Measurements from ENCODE around the gene TFF2.

The TFF2 gene

GRCh38 chr21:42375506-42375905 is 24.7 kb upstream of the TFF2 start:
- H3K4me3 ChIP-seq (ENCODE audit: low read depth, low read length) = no peak overlapping the region
- no peak for TF ChIP-seq CTCF (IDR thresholded peaks at IDR 0.05; ENCODE audit: low read depth, low read length, missing control alignments)
- in situ Hi-C loops (cut with HindIII; ENCODE audit: low sequenced_read_pairs) = no loop called here
- no peak for DNase-seq (ENCODE audit: low read depth)

- no peak for TF ChIP-seq CTCF (IDR thresholded peaks at IDR 0.05; ENCODE audit: low read depth, low read length, missing control alignments)
- in situ Hi-C loops (cut with HindIII; ENCODE audit: low sequenced_read_pairs) = no loop called here
- H3K4me3 ChIP-seq (ENCODE audit: low read depth, low read length) = no peak overlapping the region
These were observed 24.2 kb upstream of the TFF2 start for GRCh38 chr21:42374864-42375499.

GRCh38 chr21:42374457-42374856 is 23.7 kb upstream of the TFF2 start:
- no peak overlapping the region for H3K4me3 ChIP-seq (ENCODE audit: low read depth, low read length)
- in situ Hi-C loops (cut with HindIII; ENCODE audit: low sequenced_read_pairs) = no loop called here
- TF ChIP-seq CTCF (IDR thresholded peaks at IDR 0.05; ENCODE audit: low read depth, low read length, missing control alignments) = no peak
- DNase-seq (ENCODE audit: low read depth) = no peak

More at GRCh38 chr21:42374864-42375499, 24.2 kb upstream of the TFF2 start:
- DNase-seq (ENCODE audit: low read depth) = no peak

GRCh38 chr21:42373908-42374455 is 23.2 kb upstream of the TFF2 start:
- in situ Hi-C loops (cut with HindIII; ENCODE audit: low sequenced_read_pairs) = no loop called here
- no peak for DNase-seq (ENCODE audit: low read depth)
- no peak overlapping the region for H3K4me3 ChIP-seq (ENCODE audit: low read depth, low read length)
- TF ChIP-seq CTCF (IDR thresholded peaks at IDR 0.05; ENCODE audit: low read depth, low read length, missing control alignments) = no peak

- no peak for DNase-seq (ENCODE audit: low read depth)
- H3K4me3 ChIP-seq (ENCODE audit: low read depth, low read length) = no peak overlapping the region
- in situ Hi-C loops (cut with HindIII; ENCODE audit: low sequenced_read_pairs) = no loop called here
- no peak for TF ChIP-seq CTCF (IDR thresholded peaks at IDR 0.05; ENCODE audit: low read depth, low read length, missing control alignments)
These were observed 22.6 kb upstream of the TFF2 start for GRCh38 chr21:42373196-42373907.

GRCh38 chr21:42370894-42371654 is 20.3 kb upstream of the TFF2 start:
- in situ Hi-C loops (cut with HindIII; ENCODE audit: low sequenced_read_pairs) = no loop called here
- H3K4me3 ChIP-seq (ENCODE audit: low read depth, low read length) = no peak overlapping the region
- DNase-seq (ENCODE audit: low read depth) = no peak
- TF ChIP-seq CTCF (IDR thresholded peaks at IDR 0.05; ENCODE audit: low read depth, low read length, missing control alignments) = no peak
